ENCODE results near the gene BCAN.
A peak's percentile ranks its signal among the peaks of the same experiment; 100 is the strongest.
"Not testable (repeated sequence)": the region's sequence is repeated elsewhere in the genome, so short reads cannot be mapped to it uniquely, and the experiment has no call there.

The BCAN gene

GRCh38 chr1:156641761-156642264 lies at the start of gene BCAN:
BCAN (plus strand) TSS chr1:156642117; CDS start chr1:156646055, 3,938 bp downstream.
- DNase-seq, result no peak

GRCh38 chr1:156592158-156592909 lies 49.6 kb upstream of the BCAN start:
- no peak for DNase-seq

GRCh38 chr1:156592910-156593660 lies 48.8 kb upstream of the BCAN start:
- DNase-seq, result no peak

DNA sequence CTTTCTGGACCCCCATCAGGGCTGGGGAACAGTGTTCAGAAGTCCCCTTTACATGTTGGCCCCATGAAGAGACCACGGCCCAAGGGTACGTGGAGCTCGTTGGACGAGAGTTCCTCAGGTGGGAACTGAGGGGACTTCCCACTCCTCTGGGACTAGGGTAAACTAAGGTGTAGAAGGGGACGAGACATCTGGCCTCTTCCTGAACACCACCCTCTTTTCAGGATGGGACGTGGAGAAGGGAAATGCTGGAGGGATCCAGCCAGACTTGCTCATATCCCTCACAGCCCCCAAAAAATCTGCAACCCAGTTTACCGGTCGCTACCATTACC lies 48.3 kb upstream of the BCAN start:
- no peak for DNase-seq

DNA sequence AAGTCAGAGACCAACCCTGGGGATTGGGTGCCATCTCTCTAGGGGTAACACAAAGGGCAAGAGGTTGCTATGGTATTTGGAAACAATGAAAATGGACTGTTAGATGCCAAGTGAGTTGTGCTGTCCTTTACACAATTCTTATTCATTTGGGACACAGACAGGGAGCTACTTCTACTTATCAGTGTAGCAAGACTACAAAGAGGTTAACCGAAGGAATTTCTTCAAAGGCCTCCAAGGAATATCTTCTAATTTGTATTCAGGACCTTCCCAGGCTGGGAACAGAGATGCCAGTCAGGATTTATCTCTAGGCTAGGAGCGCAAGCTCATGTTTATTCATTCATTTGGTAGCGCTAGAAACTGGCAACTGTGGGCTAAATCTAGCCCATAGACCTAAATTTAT lies 47.7 kb upstream of the BCAN start:
- DNase-seq, result no peak

- no peak for DNase-seq
These were observed 46.9 kb upstream of the BCAN start for GRCh38 chr1:156595016-156595415.

GRCh38 chr1:156596426-156596825 lies 45.5 kb upstream of the BCAN start:
- no peak for DNase-seq

DNA sequence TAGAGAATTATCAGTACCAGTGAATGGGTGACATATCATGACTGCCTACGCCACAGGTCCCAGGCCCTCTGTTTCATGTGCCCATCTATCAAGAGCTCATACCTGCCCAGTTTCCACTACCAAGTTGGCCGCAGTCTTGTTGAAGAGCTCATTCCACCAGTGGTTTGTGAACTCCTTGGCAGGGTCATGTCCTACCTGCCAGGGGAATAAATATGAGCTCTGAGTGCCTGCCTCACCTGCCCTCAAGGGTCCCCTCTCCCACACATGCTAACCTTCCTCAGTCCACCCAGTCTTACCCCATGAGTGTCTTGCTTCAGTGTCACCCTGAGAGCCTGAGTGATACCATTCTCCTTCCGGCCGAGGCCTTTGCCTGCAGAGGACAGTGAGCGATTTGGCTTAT lies 43.8 kb upstream of the BCAN start:
- DNase-seq, result no peak

DNA sequence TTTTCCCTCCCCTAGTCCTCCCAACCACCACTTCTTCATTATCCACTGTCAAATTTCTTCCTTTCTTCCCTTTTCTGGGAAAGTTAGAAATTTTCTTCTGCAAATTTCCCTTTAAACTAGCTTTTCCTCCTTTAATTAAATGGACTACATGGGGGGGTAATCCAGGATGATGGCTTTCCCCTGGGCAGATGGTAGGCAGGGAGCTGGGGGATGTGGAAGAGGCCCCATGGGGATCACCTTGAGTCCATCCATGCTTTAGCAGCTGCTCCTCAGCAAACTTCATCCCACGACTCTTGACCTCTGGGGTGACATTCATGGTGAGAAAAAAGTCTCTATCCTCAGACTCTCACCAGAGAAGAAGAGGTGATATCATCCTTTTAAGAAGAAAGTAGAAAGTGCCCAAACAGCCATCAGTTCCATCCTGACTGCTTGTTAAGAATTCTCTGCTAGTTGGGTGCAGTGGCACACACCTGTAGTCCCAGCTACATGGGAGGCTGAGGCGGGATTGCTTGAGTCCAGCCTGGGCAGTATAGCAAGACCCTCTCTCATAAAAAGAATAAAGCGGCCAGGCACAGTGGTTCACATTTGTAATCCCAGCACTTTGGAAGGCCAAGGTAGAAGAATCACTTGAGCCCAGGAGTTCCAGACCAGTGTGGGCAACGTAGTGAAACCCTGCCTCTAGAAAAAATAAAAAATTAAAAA lies 43.0 kb upstream of the BCAN start:
- DNase-seq, result no peak

DNA sequence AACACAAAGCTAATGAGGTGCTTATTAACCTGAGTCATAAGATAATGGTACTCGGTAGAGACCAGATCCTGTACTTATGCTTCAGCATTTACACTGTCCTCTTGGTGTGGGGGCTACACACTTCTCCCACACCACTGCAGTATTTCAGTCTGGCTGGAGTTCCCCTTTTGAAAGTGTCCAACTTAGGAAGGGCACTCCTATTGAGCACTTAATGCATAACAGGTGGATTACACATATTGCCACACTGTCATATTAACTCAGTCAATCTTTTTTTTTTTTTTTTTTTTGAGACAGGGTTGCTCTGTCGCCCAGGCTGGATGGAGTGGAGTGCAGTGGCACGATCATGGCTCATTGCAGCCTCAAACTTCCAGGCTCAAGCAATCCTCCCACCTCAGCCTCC lies 42.1 kb upstream of the BCAN start:
- DNase-seq, result no peak

DNA sequence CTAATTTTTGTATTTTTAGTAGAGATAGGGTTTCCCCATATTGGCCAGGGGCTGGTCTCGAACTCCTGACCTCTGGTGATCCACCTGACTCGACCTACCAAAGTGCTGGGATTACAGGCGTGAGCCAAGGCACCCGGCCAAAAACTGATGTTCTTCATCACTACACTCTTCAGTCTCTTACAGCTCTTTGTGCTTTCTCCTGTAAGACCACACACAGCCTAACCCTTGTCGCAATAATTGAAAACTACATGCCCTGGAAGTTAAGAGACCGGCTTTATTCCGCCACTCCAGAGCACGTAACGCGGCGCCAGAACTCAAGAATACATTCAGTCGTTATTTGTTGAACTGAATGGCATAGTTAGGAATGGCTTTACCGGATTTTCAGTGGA lies 41.2 kb upstream of the BCAN start:
- no peak for DNase-seq

DNA sequence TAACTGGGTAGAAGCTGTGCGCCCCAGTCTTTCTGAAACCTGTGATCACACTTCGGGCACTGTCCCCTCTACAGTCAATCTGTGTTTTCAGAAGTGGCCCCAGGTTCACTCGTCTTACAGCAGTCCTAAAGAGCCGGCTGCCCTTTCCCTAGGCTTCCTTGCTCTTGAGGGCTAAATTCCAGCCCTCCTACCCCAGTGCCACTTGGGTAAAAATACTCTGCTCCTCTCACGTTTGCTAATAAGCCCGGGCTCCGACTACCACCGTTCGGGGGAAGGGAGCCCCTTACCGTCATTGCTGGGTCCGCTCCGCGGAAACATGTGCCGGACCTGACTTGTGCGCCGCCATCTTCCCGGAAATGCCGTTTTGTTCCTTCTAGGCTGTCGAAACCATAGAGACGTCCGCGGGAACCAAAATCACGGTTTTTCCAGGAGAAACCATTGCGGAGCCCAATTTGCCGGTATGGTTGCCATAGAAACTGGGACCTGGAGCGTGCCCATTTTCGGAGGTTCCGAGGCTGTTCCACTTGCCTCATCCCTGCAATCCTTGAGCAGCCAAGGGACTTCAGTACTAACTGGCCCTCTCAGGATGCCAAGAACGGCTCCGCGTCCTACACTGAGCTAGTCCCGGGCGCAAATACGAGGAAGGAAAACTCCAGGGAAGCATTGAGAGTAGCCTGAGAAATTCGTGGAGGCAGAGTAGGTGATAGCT lies 40.6 kb upstream of the BCAN start, which contains the start of gene GPATCH4:
GPATCH4 (minus strand) TSS at position 358 of the 709 bp plus-strand sequence.
- peak; percentile 62 for DNase-seq

GRCh38 chr1:156601892-156602291 lies 40.0 kb upstream of the BCAN start:
- DNase-seq, result no peak

- DNase-seq, result no peak
These were observed 39.3 kb upstream of the BCAN start for GRCh38 chr1:156602557-156602993.

- not testable (repeated sequence) for DNase-seq
These were observed 34.6 kb upstream of the BCAN start for GRCh38 chr1:156607344-156607743.

- DNase-seq, result peak; percentile 58
These were observed 33.8 kb upstream of the BCAN start for GRCh38 chr1:156608036-156608674.

GRCh38 chr1:156608981-156609380 lies 32.9 kb upstream of the BCAN start:
- peak; percentile 61 for DNase-seq

DNA sequence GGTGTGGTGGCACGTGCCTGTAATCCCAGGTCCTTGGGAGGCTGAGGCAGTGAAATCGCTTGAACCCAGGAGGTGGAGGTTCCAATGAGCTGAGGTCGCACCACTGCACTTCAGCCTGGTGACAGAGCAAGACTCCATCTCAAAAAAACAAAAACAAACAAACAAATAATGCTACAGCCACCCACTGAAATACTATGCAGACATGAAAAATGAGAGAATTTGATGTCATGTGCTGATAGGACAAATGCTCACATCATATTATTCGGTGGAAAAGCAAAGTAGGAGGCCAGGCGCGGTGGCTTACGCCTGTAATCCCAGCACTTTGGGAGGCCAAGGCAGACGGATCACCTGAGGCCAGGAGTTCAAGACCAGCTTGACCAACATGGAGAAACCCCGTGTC lies 31.8 kb upstream of the BCAN start:
- DNase-seq, result not testable (repeated sequence)

- no peak for DNase-seq
These were observed 29.3 kb upstream of the BCAN start for GRCh38 chr1:156612666-156613065.

GRCh38 chr1:156615946-156616345 lies 26.0 kb upstream of the BCAN start:
- no peak for DNase-seq

- DNase-seq, result no peak
These were observed 25.5 kb upstream of the BCAN start for GRCh38 chr1:156616463-156616862.

DNA sequence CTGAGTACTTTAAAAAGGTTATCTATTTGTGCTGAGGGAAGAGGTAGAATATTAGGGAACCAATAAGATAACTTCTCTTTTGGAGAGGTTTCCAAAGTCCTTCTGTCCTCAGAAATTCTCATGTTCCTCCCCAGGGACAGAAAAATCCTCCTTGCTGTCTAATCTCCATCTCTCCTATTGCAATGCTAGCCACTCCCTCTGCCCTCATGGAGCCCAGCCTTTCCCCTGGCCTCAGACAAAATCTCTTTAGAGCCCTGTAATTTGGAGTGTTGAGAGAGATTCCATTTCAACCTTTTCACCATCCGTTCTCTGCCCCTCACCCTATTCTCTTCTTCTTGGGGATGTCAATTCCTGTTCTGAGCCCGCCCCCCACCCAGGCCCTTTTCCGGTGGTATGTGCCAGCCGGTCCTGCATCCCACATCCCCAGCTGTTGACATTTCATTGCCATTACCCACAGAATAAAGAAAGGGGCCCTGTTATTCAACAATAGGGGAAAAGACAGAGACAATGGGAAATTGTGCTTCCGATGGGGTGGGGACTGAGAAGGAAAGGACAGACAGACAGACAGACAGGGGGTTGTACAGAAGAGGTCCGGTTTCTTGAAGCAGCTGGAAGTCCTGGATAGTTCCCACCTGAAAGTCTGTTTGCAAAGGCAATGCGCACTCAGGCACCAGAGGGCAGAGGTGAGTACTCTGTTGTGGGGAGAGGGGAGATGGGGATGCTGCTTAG lies 22.9 kb upstream of the BCAN start, which contains the start of gene HAPLN2:
HAPLN2 (plus strand) TSS at position 563 of the 729 bp plus-strand sequence. CDS start 4,076 bp downstream, outside the sequence.
- peak; percentile 24 for DNase-seq

Data from activated CD4-positive, alpha-beta T cell treated with anti-CD3 and anti-CD28 coated beads, Interleukin-2, amount 50 U/mL, for 1 hour (primary cell).